ENCODE results near the gene MBTD1.

DNA sequence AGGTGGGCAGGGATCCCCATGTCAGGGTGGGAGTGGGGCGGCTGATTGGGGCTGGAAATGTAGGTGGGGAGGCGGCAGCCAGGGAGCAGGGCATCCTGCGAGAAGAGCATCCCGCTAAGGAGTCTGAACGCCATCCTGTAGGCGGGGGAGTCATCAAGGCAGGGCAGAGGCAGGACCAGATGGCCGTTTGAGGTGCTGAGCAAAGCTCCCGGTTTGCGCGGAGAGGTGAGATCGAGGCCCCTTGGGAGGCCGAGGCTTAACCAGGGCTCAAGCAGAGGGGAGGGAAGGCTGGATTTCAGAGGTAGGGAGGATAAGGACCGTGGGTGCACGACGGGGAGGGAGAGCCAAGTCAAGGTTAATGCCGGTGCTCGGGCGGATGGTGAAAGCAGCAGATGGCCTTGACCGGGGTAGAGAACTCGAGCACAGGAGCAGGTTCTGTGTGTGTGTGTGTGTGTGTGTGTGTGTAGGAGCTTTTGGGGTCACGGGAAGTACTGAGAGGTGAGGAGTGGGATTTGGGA, 94.1 kb downstream of the MBTD1 start:
- TF ChIP-seq, protein P1, sequence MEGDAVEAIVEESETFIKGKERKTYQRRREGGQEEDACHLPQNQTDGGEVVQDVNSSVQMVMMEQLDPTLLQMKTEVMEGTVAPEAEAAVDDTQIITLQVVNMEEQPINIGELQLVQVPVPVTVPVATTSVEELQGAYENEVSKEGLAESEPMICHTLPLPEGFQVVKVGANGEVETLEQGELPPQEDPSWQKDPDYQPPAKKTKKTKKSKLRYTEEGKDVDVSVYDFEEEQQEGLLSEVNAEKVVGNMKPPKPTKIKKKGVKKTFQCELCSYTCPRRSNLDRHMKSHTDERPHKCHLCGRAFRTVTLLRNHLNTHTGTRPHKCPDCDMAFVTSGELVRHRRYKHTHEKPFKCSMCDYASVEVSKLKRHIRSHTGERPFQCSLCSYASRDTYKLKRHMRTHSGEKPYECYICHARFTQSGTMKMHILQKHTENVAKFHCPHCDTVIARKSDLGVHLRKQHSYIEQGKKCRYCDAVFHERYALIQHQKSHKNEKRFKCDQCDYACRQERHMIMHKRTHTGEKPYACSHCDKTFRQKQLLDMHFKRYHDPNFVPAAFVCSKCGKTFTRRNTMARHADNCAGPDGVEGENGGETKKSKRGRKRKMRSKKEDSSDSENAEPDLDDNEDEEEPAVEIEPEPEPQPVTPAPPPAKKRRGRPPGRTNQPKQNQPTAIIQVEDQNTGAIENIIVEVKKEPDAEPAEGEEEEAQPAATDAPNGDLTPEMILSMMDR (conservative IDR thresholded peaks at IDR 0.05; ENCODE audit: low read depth in 2 of 2) = no peak
- TF ChIP-seq POLR2AphosphoS5 (IDR thresholded peaks at IDR 0.05; ENCODE audit: low read depth) = no peak; the same call in 1 of the 2 replicates
- TF ChIP-seq EZH2 (IDR thresholded peaks at IDR 0.05; ENCODE audit: low read depth, unreplicated experiment) = no peak
- no peak for TF ChIP-seq ZNF331 (CRISPR knock-in tag; IDR thresholded peaks at IDR 0.05; ENCODE audit: low read depth)
- no peak for TF ChIP-seq ZNF114 (CRISPR knock-in tag; IDR thresholded peaks at IDR 0.05)
